CD4-positive, alpha-beta memory T cell (primary cell): ENCODE data around the gene TMPRSS3. TPM values are rescaled to one million over a fixed set of nuclear protein-coding genes. Genes with fewer than 3 reads are reported as not detected.

ENCODE experiments used
- CTCF ChIA-PET: fragments of 350-600 bp; sonication (Branson Sonifier 250); formaldehyde crosslinking; loops from one replicate; lab custom pipeline; 2021; ENCODE audit warnings: inconsistent platforms; ENCODE audit not compliant: partially characterized antibody; lab: Charles Lee
- POLR2A ChIA-PET: fragments of 350-600 bp; sonication (Branson Sonifier 250); formaldehyde crosslinking; loops from one replicate; lab custom pipeline; 2021; ENCODE audit not compliant: partially characterized antibody; lab: Charles Lee
- DNase-seq, 5 donors: peaks; one replicate each; pipeline versions ENCODE4 v3.0.0 to v3.0.0-alpha.2; 2020 to 2022; ENCODE audit warnings: mixed read lengths in 1 of 5
- H3K27ac ChIP-seq: one replicate; pipeline ENCODE4 v1.7.0; 2013; ENCODE audit warnings: low read depth, low read length
- H3K27me3 ChIP-seq: 2 replicates; pipeline ENCODE4 v1.7.0; 2013; ENCODE audit warnings: mild to moderate bottlenecking, low read length, moderate library complexity; ENCODE audit not compliant: insufficient read depth
- H3K36me3 ChIP-seq: 2 replicates; pipeline ENCODE4 v1.7.0; 2013; ENCODE audit warnings: mild to moderate bottlenecking, low read length, moderate library complexity; ENCODE audit not compliant: insufficient read depth
- H3K4me1 ChIP-seq: 2 replicates; pipeline ENCODE4 v1.7.0; 2013; ENCODE audit warnings: mild to moderate bottlenecking, low read length, moderate library complexity; ENCODE audit not compliant: insufficient read depth
- H3K4me3 ChIP-seq, 2 donors: one replicate each; pipeline ENCODE4 v1.7.0; 2013; ENCODE audit warnings: low read length in 2 of 2, mild to moderate bottlenecking in 1 of 2
- H3K9me3 ChIP-seq, 2 donors: one replicate each; pipeline ENCODE4 v1.7.0; 2013; ENCODE audit warnings: low read length in 2 of 2, control low read depth in 1 of 2; ENCODE audit not compliant: control insufficient read depth in 1 of 2
- H3K27ac Mint-ChIP-seq, 7 donors: one replicate each; pipeline ENCODE4 v1.8.0; 2020 to 2021; ENCODE audit warnings: mixed read lengths in 7 of 7, mild to moderate bottlenecking in 6 of 7, inconsistent platforms in 3 of 7, moderate library complexity in 3 of 7
- H3K27me3 Mint-ChIP-seq, 2 donors: one replicate each; pipeline ENCODE4 v1.8.0; 2020 to 2021; ENCODE audit warnings: mixed read lengths in 2 of 2
- H3K36me3 Mint-ChIP-seq, 2 donors: one replicate each; pipeline ENCODE4 v1.8.0; 2020 to 2021; ENCODE audit warnings: mixed read lengths in 2 of 2, inconsistent platforms in 1 of 2, mild to moderate bottlenecking in 1 of 2
- H3K4me1 Mint-ChIP-seq, 4 donors: one replicate each; pipeline ENCODE4 v1.8.0; 2020 to 2021; ENCODE audit warnings: mixed read lengths in 4 of 4, mild to moderate bottlenecking in 1 of 4
- H3K4me3 Mint-ChIP-seq, 8 donors: one replicate each; pipeline ENCODE4 v1.8.0; 2020 to 2021; ENCODE audit warnings: mixed read lengths in 8 of 8, mild to moderate bottlenecking in 7 of 8, moderate library complexity in 6 of 8, inconsistent platforms in 3 of 8
- H3K9me3 Mint-ChIP-seq, 8 donors: one replicate each; pipeline ENCODE4 v1.8.0; 2020 to 2021; ENCODE audit warnings: mixed read lengths in 8 of 8, mild to moderate bottlenecking in 5 of 8, inconsistent platforms in 3 of 8, moderate library complexity in 1 of 8
- intact Hi-C: fragments of 100-400 bp; cut with micrococcal nuclease; formaldehyde crosslinking; loops from one replicate; pipeline ENCODE4 v1.15.1; 2023
- polyA plus RNA-seq, 2 donors: library from polyadenylated mRNA; unstranded; fragments of 300-500 nt; fragmentation: Illumina TruSeq; gene quantifications; one replicate each; pipeline ENCODE4 v1.2.3, GENCODE V29; 2021
- total RNA-seq, 2 experiments: library from RNA; stranded (reverse); gene quantifications; one replicate each; pipeline ENCODE4 v1.2.3, GENCODE V29; 2021

Gene TMPRSS3
- total and polyA plus RNA-seq, 4 experiments from 2014 or later = 1.8 to 4.5 (median 3.7) TPM

DNA sequence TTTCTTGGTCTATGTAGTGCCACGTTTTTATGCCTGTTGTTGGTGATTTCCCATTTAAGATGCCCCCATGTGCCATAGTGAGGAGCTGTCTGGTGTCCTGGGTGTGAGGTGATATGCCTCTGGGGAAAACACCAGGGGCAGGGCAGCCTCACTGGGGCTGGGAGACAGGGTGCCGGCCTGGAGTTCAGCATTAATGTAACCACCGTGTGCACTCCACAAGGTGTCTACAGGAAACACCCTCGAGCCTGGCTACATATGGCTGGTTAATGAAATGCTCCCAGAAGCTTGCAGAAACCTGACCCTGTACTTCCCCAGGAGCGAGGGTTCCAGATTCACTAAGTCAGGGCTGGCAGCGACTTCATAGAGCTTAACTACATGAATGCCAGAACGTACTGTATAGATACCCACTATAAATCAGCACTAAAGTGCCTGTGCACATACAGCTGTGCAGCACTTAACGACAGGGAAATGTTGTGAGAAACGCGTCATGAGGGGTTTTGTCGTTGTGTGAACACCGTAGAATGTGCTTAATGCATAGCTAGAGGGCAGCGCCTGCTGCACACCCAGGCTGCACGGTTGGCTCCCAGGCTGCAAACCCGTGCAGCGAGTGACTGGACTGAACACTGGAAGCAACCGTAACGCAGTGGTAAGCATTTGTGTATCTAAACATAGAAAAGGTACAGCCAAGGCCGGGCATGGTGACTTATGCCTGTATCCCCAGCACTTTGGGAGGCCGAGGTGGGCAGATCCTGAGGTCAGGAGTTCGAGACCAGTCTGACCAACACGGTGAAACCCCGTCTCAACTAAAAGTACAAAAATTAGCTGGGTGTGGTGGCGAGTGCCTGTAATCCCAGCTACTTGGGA, 55.4 kb downstream of the TMPRSS3 start:
- H3K9me3 Mint-ChIP-seq = peaks cover 0 to 2% (median 0%) of the 10 kb centered on the region in 8 donors
- Histone ChIP-seq H3K4me3 (no peak overlapping the region), H3K27me3 (no peaks in the 10 kb centered on the region), H3K36me3 (no peaks in the 10 kb centered on the region), H3K9me3 (no peaks in the 10 kb centered on the region), H3K27ac (no peak overlapping the region), H3K4me1 (peaks cover 10% of the 10 kb centered on the region)
- no peaks in the 10 kb centered on the region for H3K36me3 Mint-ChIP-seq
- H3K27me3 Mint-ChIP-seq = peaks cover 0 to 4% of the 10 kb centered on the region in 2 donors
- H3K27ac Mint-ChIP-seq = no peak overlapping the region
- peaks cover 5 to 14% (median 8%) of the 10 kb centered on the region in 4 donors for H3K4me1 Mint-ChIP-seq
- ChIA-PET POLR2A (no interaction called here), CTCF (interaction anchor here (0.6 to 1.5 kb wide), 6 partner anchors 41 to 254 kb away, joined by 3 to 4 read pairs (median 4); partner anchors contain the start of gene UBASH3A)
- intact Hi-C loops = no loop called here
- DNase-seq = no peak
- H3K4me3 Mint-ChIP-seq = no peak overlapping the region

DNA sequence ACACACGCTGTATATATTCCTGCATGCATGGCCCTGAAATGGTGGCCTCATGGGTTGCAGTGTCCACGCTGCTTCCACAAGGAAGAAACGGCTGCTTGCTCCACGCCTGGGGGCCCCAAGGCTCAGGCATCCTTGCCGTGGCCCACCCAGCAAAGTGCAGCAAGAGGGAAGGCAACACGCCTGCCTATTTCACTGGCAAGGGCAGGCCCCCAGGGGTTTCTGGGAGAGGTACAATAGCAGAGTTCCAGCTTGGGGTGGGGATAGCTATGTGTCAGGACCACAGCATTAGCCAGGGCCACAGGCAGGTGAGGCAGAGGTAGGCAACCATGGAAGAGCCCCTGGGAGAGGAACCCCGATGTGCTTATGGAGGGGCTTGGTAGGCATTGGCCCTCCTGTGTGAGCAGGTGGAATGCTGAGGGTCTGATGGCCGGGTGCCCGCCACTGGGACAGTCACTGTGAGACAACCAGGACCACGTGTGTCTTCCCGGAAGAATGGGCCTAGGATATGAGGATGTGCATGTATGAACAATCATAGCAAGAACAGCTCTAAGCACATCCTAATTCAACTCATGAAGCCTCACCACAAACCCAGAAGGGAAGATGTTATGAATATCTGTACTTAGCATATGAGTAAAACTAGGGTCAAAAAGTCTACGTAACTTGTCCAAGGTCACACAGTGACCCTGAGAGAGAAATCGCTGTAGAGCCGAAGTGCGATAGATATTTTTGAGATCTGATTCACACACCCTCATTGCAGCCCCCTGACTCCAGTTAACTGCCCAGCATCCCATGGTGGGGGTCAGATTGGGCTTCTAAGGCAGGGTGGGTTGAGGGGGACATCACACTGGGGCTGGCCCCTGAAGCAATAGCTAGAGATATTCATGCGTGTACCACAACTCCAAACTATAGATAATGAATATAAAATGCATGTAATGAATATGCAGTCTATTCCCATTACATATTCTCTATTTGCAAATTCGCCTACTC, 56.8 kb downstream of the TMPRSS3 start:
- no peak overlapping the region for H3K27ac ChIP-seq
- Mint-ChIP-seq H3K9me3 (peaks cover 0 to 2% (median 0%) of the 10 kb centered on the region in 8 donors), H3K4me1 (peaks cover 5 to 14% (median 8%) of the 10 kb centered on the region in 4 donors), H3K27ac (peak overlapping the region in 1 of 7 donors; percentile 32), H3K4me3 (no peak overlapping the region), H3K36me3 (no peaks in the 10 kb centered on the region), H3K27me3 (peaks cover 0 to 4% of the 10 kb centered on the region in 2 donors)
- no peaks in the 10 kb centered on the region for H3K27me3 ChIP-seq
- ChIA-PET CTCF (interaction anchor here (0.5 to 4.0 kb wide), 17 partner anchors 10 to 255 kb away, joined by 3 to 60 read pairs (median 4); partner anchors contain the start of gene UBASH3A), POLR2A (interaction anchor here (1.1 to 2.0 kb wide), 5 partner anchors 66 to 157 kb away, joined by 3 to 13 read pairs (median 4); partner anchors contain the start of genes RSPH1 and UBASH3A)
- peaks cover 10% of the 10 kb centered on the region for H3K4me1 ChIP-seq
- H3K4me3 ChIP-seq = no peak overlapping the region
- H3K9me3 ChIP-seq = no peaks in the 10 kb centered on the region
- no peaks in the 10 kb centered on the region for H3K36me3 ChIP-seq
- intact Hi-C loops = loop anchor here (1.0 kb wide), 2 partner anchors 86 to 111 kb away; no protein-coding TSS in a partner anchor
- no peak for DNase-seq

DNA sequence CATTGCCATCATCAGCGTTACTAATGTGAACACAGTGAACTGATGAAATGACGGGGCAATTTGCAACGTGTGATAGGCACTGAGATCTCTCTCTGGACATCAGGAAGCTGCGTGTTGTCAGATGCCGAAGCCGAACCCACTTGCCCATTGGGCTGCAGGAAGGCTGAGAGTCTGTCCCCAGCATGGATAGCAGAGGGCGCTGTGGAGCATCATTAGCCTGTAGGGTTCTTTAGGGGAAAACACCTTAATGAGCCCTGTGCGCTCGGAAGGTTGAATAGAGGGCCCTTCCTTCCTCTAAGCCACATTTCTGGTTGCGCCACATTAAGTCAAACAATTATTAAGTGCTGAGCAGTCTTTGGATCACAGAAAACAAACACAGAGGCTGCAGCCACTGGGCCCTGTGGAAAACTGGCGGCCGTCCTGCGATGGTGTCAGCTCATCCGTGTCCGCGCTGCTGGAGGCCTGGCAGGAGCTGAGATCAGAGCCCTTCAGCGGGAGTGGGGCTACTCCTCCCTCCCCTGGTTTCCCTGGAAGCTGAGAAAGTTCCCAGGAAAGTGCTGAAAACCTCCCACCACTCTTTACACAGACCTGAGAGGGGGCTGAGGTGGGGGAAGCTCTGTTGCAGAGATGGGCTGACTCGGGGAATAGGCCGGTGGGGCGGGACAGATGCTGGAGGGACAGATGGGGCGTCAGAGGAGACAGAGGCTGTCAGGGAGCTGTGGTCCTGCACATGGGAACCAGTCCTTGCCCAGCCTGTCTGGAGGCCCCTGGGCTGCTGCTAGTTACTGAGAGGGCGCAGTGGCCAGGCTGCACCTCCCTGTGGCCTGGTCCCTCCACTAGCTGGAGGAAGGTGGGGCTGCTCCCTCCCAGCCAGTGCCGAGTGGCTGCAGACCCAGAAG, 57.8 kb downstream of the TMPRSS3 start:
- H3K4me3 Mint-ChIP-seq = peak overlapping the region in 3 of 8 donors; percentile 7 to 41 (median 38)
- H3K9me3 ChIP-seq = no peaks in the 10 kb centered on the region
- peak; percentile 74 to 81 (median 78) for DNase-seq
- peaks cover 5 to 14% (median 8%) of the 10 kb centered on the region in 4 donors for H3K4me1 Mint-ChIP-seq
- no peaks in the 10 kb centered on the region for H3K36me3 ChIP-seq
- H3K9me3 Mint-ChIP-seq = peaks cover 0 to 2% (median 0%) of the 10 kb centered on the region in 8 donors
- peaks cover 10% of the 10 kb centered on the region for H3K4me1 ChIP-seq
- no peak overlapping the region for H3K4me3 ChIP-seq
- peak overlapping the region in 6 of 7 donors; percentile 18 to 82 (median 50) for H3K27ac Mint-ChIP-seq
- H3K36me3 Mint-ChIP-seq = no peaks in the 10 kb centered on the region
- H3K27me3 ChIP-seq = no peaks in the 10 kb centered on the region
- H3K27me3 Mint-ChIP-seq = peaks cover 2 to 4% of the 10 kb centered on the region in 2 donors
- intact Hi-C loops = loop anchor here (1.0 kb wide), 2 partner anchors 87 to 112 kb away; no protein-coding TSS in a partner anchor
- H3K27ac ChIP-seq = no peak overlapping the region
- ChIA-PET POLR2A (interaction anchor here (0.5 to 2.5 kb wide), 9 partner anchors 23 to 158 kb away, joined by 3 to 13 read pairs (median 4); partner anchors contain the start of genes RSPH1 and UBASH3A), CTCF (interaction anchor here (0.5 to 4.0 kb wide), 22 partner anchors 11 to 200 kb away, joined by 3 to 60 read pairs (median 5); partner anchors contain the start of gene UBASH3A)

DNA sequence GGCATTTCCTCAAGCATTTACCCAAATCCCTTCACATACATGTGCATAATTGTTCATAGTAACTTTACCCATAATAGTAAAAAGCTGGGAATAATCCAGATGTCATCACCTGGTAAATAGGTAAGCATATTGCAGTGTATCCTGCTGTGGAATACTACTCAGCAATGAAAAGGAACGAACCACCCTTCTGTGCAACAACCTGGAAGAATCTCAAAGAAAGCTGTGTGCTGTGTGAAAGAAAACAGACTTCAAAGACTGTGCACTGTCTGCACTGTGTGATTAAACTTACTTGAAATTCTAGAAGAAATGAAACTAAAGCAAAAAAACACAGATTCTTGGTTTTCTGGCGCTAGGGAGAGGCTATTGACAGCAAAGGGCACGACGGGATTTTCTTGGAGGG, 58.6 kb downstream of the TMPRSS3 start:
- peaks cover 2 to 4% of the 10 kb centered on the region in 2 donors for H3K27me3 Mint-ChIP-seq
- H3K27ac ChIP-seq = no peak overlapping the region
- H3K4me3 ChIP-seq = no peak overlapping the region
- no peaks in the 10 kb centered on the region for H3K36me3 Mint-ChIP-seq
- H3K27me3 ChIP-seq = no peaks in the 10 kb centered on the region
- H3K9me3 ChIP-seq = peaks cover 0 to under 1% of the 10 kb centered on the region in 2 donors
- DNase-seq = no peak
- intact Hi-C loops = no loop called here
- H3K9me3 Mint-ChIP-seq = peaks cover 0 to 7% (median 2%) of the 10 kb centered on the region in 8 donors
- peak overlapping the region in 1 of 7 donors; percentile 82 for H3K27ac Mint-ChIP-seq
- ChIA-PET POLR2A (interaction anchor here (0.5 to 2.5 kb wide), 7 partner anchors 67 to 159 kb away, joined by 3 to 13 read pairs (median 4); partner anchors contain the start of genes RSPH1 and UBASH3A), CTCF (interaction anchor here (1.0 to 4.0 kb wide), 17 partner anchors 12 to 201 kb away, joined by 3 to 60 read pairs (median 7); partner anchors contain the start of gene UBASH3A)
- H3K4me3 Mint-ChIP-seq = peak overlapping the region in 2 of 8 donors; percentile 11 to 41
- H3K36me3 ChIP-seq = no peaks in the 10 kb centered on the region
- H3K4me1 ChIP-seq = peaks cover 10% of the 10 kb centered on the region
- peaks cover 5 to 14% (median 8%) of the 10 kb centered on the region in 4 donors for H3K4me1 Mint-ChIP-seq

DNA sequence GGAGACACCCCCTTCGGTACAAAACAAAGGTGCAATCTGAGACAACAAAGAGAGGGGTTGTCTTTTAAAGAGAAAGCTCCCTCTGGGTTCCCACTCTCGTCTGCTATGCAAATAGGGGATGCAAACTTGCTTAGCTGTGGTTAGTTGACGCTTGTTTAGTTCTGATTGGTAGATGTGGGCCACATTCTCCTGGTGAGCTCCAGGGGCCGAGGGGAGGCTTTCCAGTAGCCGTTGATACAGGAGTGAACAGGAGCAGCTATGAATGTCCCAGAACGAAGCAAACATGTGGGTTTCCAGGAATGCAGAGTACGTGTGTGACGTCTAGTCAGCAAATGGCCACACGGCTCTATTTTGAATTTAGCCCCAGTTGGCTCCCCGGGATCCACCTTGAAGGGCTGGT, 59.8 kb downstream of the TMPRSS3 start:
- Histone ChIP-seq H3K9me3 (peaks cover 0 to 4% of the 10 kb centered on the region in 2 donors), H3K4me1 (peaks cover 10% of the 10 kb centered on the region), H3K36me3 (no peaks in the 10 kb centered on the region), H3K4me3 (no peak overlapping the region), H3K27me3 (no peaks in the 10 kb centered on the region), H3K27ac (no peak overlapping the region)
- Mint-ChIP-seq H3K27ac (no peak overlapping the region), H3K4me3 (no peak overlapping the region), H3K9me3 (peaks cover 7 to 19% (median 14%) of the 10 kb centered on the region in 8 donors), H3K36me3 (peaks cover 0 to 8% of the 10 kb centered on the region in 2 donors), H3K27me3 (peaks cover 2 to 4% of the 10 kb centered on the region in 2 donors), H3K4me1 (peaks cover 5 to 14% (median 8%) of the 10 kb centered on the region in 4 donors)
- POLR2A ChIA-PET = interaction anchor here (2.5 kb wide), 1 partner anchor 89 kb away, joined by 8 read pairs; no protein-coding TSS in a partner anchor
- no peak for DNase-seq
- CTCF ChIA-PET = interaction anchor here (1.6 to 4.0 kb wide), 6 partner anchors 26 to 190 kb away, joined by 4 to 60 read pairs (median 9); no protein-coding TSS in a partner anchor
- intact Hi-C loops = no loop called here
